ENCODE data around the gene LEO1. TPM values are rescaled to one million over a fixed set of nuclear protein-coding genes. Genes with fewer than 3 reads are reported as not detected.

Gene LEO1
- total and polyA plus RNA-seq, 4 donors, result 11.3 to 23.3 (median 13.9) TPM

GRCh38 chr15:52018244-52018643, 46.7 kb upstream of the LEO1 start:
- H3K9me3 ChIP-seq (ENCODE audit: control insufficient read depth in 4 of 4, low read length in 3 of 4), result no peaks in the 10 kb centered on the region
- no peak for TF ChIP-seq RXRA (IDR thresholded peaks at IDR 0.05)
- no peak for TF ChIP-seq FOXA1 (IDR thresholded peaks at IDR 0.05)
- TF ChIP-seq EGR1 (IDR thresholded peaks at IDR 0.05; ENCODE audit: low read depth in 2 of 2), result no peak
- no peak for TF ChIP-seq MAX (IDR thresholded peaks at IDR 0.05)
- TF ChIP-seq ZBTB33 (IDR thresholded peaks at IDR 0.05), result no peak
- TF ChIP-seq NR2F2 (IDR thresholded peaks at IDR 0.05), result no peak
- no peak for TF ChIP-seq TAF1 (conservative IDR thresholded peaks at IDR 0.05)
- no peak for TF ChIP-seq GABPA (IDR thresholded peaks at IDR 0.05 in 1 of 2, conservative IDR thresholded peaks at IDR 0.05 in 1 of 2)
- no peak for TF ChIP-seq RAD21 (IDR thresholded peaks at IDR 0.05)
- TF ChIP-seq YY1 (IDR thresholded peaks at IDR 0.05), result no peak
- no peak for TF ChIP-seq CTCF (IDR thresholded peaks at IDR 0.05; ENCODE audit: low read depth, low read length, missing input control)
- TF ChIP-seq ATF3 (IDR thresholded peaks at IDR 0.05), result no peak
- no peak for TF ChIP-seq JUND (IDR thresholded peaks at IDR 0.05)
- no peak for TF ChIP-seq REST (IDR thresholded peaks at IDR 0.05)
- no peak for TF ChIP-seq SP1 (IDR thresholded peaks at IDR 0.05)
- no peak for TF ChIP-seq FOXA2 (IDR thresholded peaks at IDR 0.05)
- TF ChIP-seq HNF4A (conservative IDR thresholded peaks at IDR 0.05), result no peak
- TF ChIP-seq HNF4G (IDR thresholded peaks at IDR 0.05), result no peak
- no peaks in the 10 kb centered on the region for H3K36me3 ChIP-seq (ENCODE audit: control insufficient read depth in 4 of 4, insufficient read depth in 3 of 4, low read depth in 1 of 4, low read length in 3 of 4)
- peaks cover 0 to 16% (median 5%) of the 10 kb centered on the region in 4 donors for H3K4me1 ChIP-seq (ENCODE audit: control insufficient read depth in 4 of 4, insufficient read depth in 4 of 4, low read length in 3 of 4)
- 96% methylated on average over 7 of the region's 7 CpGs for WGBS
- no peak for DNase-seq (ENCODE audit: low spot score)
- H3K27ac ChIP-seq (ENCODE audit: low read depth in 1 of 2, low read length in 2 of 2), result no peak overlapping the region
- H3K9ac ChIP-seq (ENCODE audit: low read depth in 1 of 2, low read length in 2 of 2), result no peak overlapping the region
- H3K4me3 ChIP-seq (ENCODE audit: low read depth in 1 of 3, low read length in 3 of 3), result no peak overlapping the region
- H3K27me3 ChIP-seq (ENCODE audit: control insufficient read depth in 4 of 4, insufficient read depth in 4 of 4, low read length in 3 of 4), result no peaks in the 10 kb centered on the region

Measured in liver (tissue), 9 donors.